DND-41 (cell line): ENCODE measurements around the gene MCTP1.

Experiments used
- CTCF ChIP-seq: IDR thresholded peaks from 2 replicates; pipeline ENCODE4 v1.5.1; 2012; ENCODE audit warnings: borderline replicate concordance, low read length, moderate library complexity, mild to moderate bottlenecking; ENCODE audit not compliant: poor library complexity, severe bottlenecking; ENCODE audit errors: extremely low read depth
- EZH2 ChIP-seq: IDR thresholded peaks from 3 replicates; pipeline ENCODE4 v1.6.1; 2012; ENCODE audit warnings: borderline replicate concordance, low read depth, mild to moderate bottlenecking, moderate library complexity, low read length, inconsistent platforms; ENCODE audit not compliant: severe bottlenecking

GRCh38 chr5:94855543-94855942 lies 429.4 kb downstream of the MCTP1 start:
- TF ChIP-seq CTCF, result no peak
- TF ChIP-seq EZH2, result no peak
